K562 (cell line): ENCODE data around the gene ASIC3. TPM values are rescaled to one million over a fixed set of nuclear protein-coding genes. Genes with fewer than 3 reads are reported as not detected.

Source experiments
- CBX1 ChIP-seq: sonication (generic); IDR thresholded peaks from 2 replicates; pipeline ENCODE4 v1.6.1; 2016; ENCODE audit warnings: antibody characterized with exemption, low read depth, mild to moderate bottlenecking
- ERF ChIP-seq: fragments of 450-650 bp; formaldehyde crosslinking; IDR thresholded peaks from 2 replicates; pipeline ENCODE4 v1.4.0; 2020; ENCODE audit warnings: mild to moderate bottlenecking, mixed read lengths
- ETS2 ChIP-seq: IDR thresholded peaks from 2 replicates; pipeline ENCODE4 v1.6.1; 2016; ENCODE audit warnings: borderline replicate concordance, missing genetic modification characterization, mild to moderate bottlenecking, moderate library complexity, missing compliant biosample characterization; ENCODE audit not compliant: poor library complexity, severe bottlenecking
- FIP1L1 ChIP-seq: fragments of 200-400 bp; formaldehyde crosslinking; IDR thresholded peaks from 2 replicates; pipeline ENCODE4 v1.6.1; 2018; ENCODE audit warnings: mild to moderate bottlenecking, low read depth, low read length; ENCODE audit not compliant: poor library complexity, severe bottlenecking
- L3MBTL2 ChIP-seq: fragments of 450-650 bp; IDR thresholded peaks from 2 replicates; pipeline ENCODE4 v1.6.1; 2016; ENCODE audit warnings: mild to moderate bottlenecking, moderate library complexity
- NR3C1 ChIP-seq: sonication (generic); formaldehyde crosslinking; IDR thresholded peaks from 2 replicates; pipeline ENCODE4 v1.8.1; 2022; ENCODE audit warnings: missing genetic modification reagents
- PCBP1 ChIP-seq: fragments of 200-400 bp; formaldehyde crosslinking; IDR thresholded peaks from 2 replicates; pipeline ENCODE4 v1.6.1; 2018; ENCODE audit warnings: mild to moderate bottlenecking, low read depth, low read length; ENCODE audit not compliant: poor library complexity, severe bottlenecking
- PRPF4 ChIP-seq: fragments of 200-400 bp; formaldehyde crosslinking; IDR thresholded peaks from one replicate; pipeline ENCODE4 v1.6.1; 2017; ENCODE audit warnings: low read length, low read depth, mild to moderate bottlenecking; ENCODE audit not compliant: insufficient read depth, poor library complexity, severe bottlenecking
- U2AF1 ChIP-seq: fragments of 200-400 bp; formaldehyde crosslinking; optimal IDR thresholded peaks from 2 replicates; pipeline ENCODE3; 2017; ENCODE audit warnings: mild to moderate bottlenecking, low read depth, low read length, moderate library complexity
- ZC3H4 ChIP-seq: sonication (generic); formaldehyde crosslinking; IDR thresholded peaks from 2 replicates; pipeline ENCODE4 v1.9.0; 2021; ENCODE audit warnings: missing genetic modification reagents, borderline replicate concordance
- ZFPM2 ChIP-seq: fragments of 250-450 bp; sonication (Bioruptor Pico); IDR thresholded peaks from 2 replicates; pipeline ENCODE4 v1.5.1; 2022; ENCODE audit warnings: mild to moderate bottlenecking
- ZKSCAN1 ChIP-seq: fragments of 150-350 bp; IDR thresholded peaks from 2 replicates; pipeline ENCODE4 v1.6.1; 2016; ENCODE audit warnings: low read depth, low read length
- polyA plus RNA-seq, 8 experiments: library from polyadenylated mRNA; depleted of rRNA in 4 of 8; stranded (reverse) in 5 of 8; unstranded in 3 of 8; fragments of >200 nt; fragmentation: Nextera tagmentation in 2 of 8; fragmentation: Illumina TruSeq in 1 of 8; extraction: Ambion mirVana in 2 of 8; extraction: Trizol in 1 of 8; gene quantifications; 2 replicates each; pipeline versions ENCODE4 v1.2.1 to v1.2.3, GENCODE V29; 2011 to 2014; ENCODE audit warnings: inconsistent platforms in 1 of 8, missing spikeins in 1 of 8
- total RNA-seq, 7 experiments: library from RNA; depleted of rRNA in 6 of 7; stranded (reverse); fragments of >200 nt in 6 of 7; fragmentation: Illumina TruSeq in 2 of 7; extraction: Trizol in 2 of 7; gene quantifications; 2 replicates each; pipeline versions ENCODE4 v1.2.1 to v1.2.3, GENCODE V29; 2011 to 2021; ENCODE audit warnings: low replicate concordance in 1 of 7
- TF ChIP-seq, protein P1 (sequence below): sonication (generic); formaldehyde crosslinking; IDR thresholded peaks from 2 replicates; pipeline ENCODE4 v1.9.0; 2022; ENCODE audit warnings: mild to moderate bottlenecking, missing genetic modification reagents
- TF ChIP-seq, protein P2 (sequence below): fragments of 250-450 bp; sonication (Bioruptor Pico); IDR thresholded peaks from 2 replicates; pipeline ENCODE4 v1.9.0; 2021; ENCODE audit warnings: mild to moderate bottlenecking
- TF ChIP-seq, protein P3 (sequence below): fragments of 450-650 bp; IDR thresholded peaks from 2 replicates; pipeline ENCODE4 v1.6.1; 2016; ENCODE audit warnings: mild to moderate bottlenecking, moderate library complexity

ASIC3 gene
- total and polyA plus RNA-seq, 9 of the 15 experiments (the other 6 are each of a cell fraction or from before 2014, with no cell fraction given) = 0.11 to 5.0 (median 0.87) TPM

DNA sequence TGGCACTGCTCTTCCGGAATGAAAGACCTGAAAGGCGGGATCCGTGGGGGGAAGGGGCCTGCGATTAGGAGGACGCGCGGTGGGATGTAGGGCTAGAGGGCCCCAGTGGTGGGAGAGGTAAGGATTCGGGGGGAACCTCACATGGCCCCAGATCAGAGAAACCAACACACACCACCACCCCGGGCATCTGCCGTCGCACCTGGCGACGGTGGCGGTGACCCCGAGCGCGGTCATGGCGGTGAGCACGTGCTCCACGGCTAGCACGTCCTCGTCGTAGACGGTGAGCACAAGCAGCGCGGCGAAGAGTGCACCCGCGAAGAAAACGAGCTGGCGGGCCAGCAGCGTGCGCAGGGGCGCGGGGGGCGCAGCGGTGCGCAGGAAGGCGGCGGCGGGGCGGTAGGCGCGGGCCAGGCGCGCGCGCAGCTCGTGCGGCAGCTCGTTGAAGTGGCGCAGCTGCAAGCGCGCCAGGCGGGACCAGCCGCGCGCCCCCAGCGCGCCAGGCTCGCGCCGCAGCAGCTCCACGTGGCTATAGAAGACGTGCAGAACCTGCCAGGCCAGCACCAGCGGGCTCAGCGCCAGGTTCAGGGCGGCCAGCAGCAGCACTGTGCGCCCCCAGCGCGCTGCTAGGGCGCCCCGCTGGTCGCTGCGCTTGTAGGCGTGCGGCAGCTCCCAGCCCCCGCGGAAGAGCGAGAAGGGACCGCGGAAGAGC is 29.8 kb upstream of the ASIC3 start (continued):
- TF ChIP-seq PRPF4 (peak; percentile 24), ERF (CRISPR knock-in tag) (peak; percentile 17; the same call in 1 of the 2 replicates), ETS2 (tag) (no peak), PCBP1 (peak; percentile 27), U2AF1 (peak; percentile 12), CBX1 (0 out of 2 replicates have a peak, but pooled peaks have one; percentile 4), ZFPM2 (no peak), ZKSCAN1 (no peak), NR3C1 (CRISPR knock-in tag) (peak; percentile 32; the same call in 1 of the 2 replicates), ZC3H4 (CRISPR knock-in tag) (0 out of 2 replicates have a peak, but pooled peaks have one; percentile 40), FIP1L1 (peak; percentile 43), L3MBTL2 (peak; percentile 11; the same call in 1 of the 2 replicates)
- TF ChIP-seq, protein P1, sequence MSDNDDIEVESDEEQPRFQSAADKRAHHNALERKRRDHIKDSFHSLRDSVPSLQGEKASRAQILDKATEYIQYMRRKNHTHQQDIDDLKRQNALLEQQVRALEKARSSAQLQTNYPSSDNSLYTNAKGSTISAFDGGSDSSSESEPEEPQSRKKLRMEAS (CRISPR knock-in tag) = peak; percentile 78
- TF ChIP-seq, protein P2, sequence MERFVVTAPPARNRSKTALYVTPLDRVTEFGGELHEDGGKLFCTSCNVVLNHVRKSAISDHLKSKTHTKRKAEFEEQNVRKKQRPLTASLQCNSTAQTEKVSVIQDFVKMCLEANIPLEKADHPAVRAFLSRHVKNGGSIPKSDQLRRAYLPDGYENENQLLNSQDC = no peak
- TF ChIP-seq, protein P3, sequence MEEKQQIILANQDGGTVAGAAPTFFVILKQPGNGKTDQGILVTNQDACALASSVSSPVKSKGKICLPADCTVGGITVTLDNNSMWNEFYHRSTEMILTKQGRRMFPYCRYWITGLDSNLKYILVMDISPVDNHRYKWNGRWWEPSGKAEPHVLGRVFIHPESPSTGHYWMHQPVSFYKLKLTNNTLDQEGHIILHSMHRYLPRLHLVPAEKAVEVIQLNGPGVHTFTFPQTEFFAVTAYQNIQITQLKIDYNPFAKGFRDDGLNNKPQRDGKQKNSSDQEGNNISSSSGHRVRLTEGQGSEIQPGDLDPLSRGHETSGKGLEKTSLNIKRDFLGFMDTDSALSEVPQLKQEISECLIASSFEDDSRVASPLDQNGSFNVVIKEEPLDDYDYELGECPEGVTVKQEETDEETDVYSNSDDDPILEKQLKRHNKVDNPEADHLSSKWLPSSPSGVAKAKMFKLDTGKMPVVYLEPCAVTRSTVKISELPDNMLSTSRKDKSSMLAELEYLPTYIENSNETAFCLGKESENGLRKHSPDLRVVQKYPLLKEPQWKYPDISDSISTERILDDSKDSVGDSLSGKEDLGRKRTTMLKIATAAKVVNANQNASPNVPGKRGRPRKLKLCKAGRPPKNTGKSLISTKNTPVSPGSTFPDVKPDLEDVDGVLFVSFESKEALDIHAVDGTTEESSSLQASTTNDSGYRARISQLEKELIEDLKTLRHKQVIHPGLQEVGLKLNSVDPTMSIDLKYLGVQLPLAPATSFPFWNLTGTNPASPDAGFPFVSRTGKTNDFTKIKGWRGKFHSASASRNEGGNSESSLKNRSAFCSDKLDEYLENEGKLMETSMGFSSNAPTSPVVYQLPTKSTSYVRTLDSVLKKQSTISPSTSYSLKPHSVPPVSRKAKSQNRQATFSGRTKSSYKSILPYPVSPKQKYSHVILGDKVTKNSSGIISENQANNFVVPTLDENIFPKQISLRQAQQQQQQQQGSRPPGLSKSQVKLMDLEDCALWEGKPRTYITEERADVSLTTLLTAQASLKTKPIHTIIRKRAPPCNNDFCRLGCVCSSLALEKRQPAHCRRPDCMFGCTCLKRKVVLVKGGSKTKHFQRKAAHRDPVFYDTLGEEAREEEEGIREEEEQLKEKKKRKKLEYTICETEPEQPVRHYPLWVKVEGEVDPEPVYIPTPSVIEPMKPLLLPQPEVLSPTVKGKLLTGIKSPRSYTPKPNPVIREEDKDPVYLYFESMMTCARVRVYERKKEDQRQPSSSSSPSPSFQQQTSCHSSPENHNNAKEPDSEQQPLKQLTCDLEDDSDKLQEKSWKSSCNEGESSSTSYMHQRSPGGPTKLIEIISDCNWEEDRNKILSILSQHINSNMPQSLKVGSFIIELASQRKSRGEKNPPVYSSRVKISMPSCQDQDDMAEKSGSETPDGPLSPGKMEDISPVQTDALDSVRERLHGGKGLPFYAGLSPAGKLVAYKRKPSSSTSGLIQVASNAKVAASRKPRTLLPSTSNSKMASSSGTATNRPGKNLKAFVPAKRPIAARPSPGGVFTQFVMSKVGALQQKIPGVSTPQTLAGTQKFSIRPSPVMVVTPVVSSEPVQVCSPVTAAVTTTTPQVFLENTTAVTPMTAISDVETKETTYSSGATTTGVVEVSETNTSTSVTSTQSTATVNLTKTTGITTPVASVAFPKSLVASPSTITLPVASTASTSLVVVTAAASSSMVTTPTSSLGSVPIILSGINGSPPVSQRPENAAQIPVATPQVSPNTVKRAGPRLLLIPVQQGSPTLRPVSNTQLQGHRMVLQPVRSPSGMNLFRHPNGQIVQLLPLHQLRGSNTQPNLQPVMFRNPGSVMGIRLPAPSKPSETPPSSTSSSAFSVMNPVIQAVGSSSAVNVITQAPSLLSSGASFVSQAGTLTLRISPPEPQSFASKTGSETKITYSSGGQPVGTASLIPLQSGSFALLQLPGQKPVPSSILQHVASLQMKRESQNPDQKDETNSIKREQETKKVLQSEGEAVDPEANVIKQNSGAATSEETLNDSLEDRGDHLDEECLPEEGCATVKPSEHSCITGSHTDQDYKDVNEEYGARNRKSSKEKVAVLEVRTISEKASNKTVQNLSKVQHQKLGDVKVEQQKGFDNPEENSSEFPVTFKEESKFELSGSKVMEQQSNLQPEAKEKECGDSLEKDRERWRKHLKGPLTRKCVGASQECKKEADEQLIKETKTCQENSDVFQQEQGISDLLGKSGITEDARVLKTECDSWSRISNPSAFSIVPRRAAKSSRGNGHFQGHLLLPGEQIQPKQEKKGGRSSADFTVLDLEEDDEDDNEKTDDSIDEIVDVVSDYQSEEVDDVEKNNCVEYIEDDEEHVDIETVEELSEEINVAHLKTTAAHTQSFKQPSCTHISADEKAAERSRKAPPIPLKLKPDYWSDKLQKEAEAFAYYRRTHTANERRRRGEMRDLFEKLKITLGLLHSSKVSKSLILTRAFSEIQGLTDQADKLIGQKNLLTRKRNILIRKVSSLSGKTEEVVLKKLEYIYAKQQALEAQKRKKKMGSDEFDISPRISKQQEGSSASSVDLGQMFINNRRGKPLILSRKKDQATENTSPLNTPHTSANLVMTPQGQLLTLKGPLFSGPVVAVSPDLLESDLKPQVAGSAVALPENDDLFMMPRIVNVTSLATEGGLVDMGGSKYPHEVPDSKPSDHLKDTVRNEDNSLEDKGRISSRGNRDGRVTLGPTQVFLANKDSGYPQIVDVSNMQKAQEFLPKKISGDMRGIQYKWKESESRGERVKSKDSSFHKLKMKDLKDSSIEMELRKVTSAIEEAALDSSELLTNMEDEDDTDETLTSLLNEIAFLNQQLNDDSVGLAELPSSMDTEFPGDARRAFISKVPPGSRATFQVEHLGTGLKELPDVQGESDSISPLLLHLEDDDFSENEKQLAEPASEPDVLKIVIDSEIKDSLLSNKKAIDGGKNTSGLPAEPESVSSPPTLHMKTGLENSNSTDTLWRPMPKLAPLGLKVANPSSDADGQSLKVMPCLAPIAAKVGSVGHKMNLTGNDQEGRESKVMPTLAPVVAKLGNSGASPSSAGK = 0 out of 2 replicates have a peak, but pooled peaks have one; percentile 44
